H1 (cell line): ENCODE results near the gene PROSER3. TPM values are rescaled to one million over a fixed set of nuclear protein-coding genes. Genes with fewer than 3 reads are reported as not detected.

Experiments used
- CTCF ChIA-PET: fragments of 300-600 bp; sonication (Branson Sonifier 250); formaldehyde crosslinking; loops from one replicate; lab custom pipeline; 2021; ENCODE audit not compliant: partially characterized antibody; lab: Charles Lee
- POLR2A ChIA-PET: fragments of 300-600 bp; sonication (Branson Sonifier 250); formaldehyde crosslinking; loops from one replicate; lab custom pipeline; 2021; ENCODE audit warnings: inconsistent platforms; ENCODE audit not compliant: partially characterized antibody; lab: Charles Lee
- DNase-seq, 2 experiments: peaks; one replicate each; pipeline versions ENCODE4 v3.0.0 to v3.0.0-alpha.2; 2010 to 2022; ENCODE audit warnings: low spot score in 2 of 2, low read depth in 1 of 2, mixed read lengths in 1 of 2
- FAIRE-seq: peaks from 2 replicates; lab custom pipeline; 2011; peaks lifted over from hg19 to GRCh38; lab: Jason Lieb, UNC
- H2AFZ ChIP-seq: 2 replicates; pipeline ENCODE4 v1.8.1; 2012; ENCODE audit warnings: low read length, inconsistent platforms
- H2AK5ac ChIP-seq: 2 replicates; pipeline ENCODE4 v1.6.1; 2013; ENCODE audit warnings: low read depth, low read length
- H2BK120ac ChIP-seq: replicated peaks from 2 replicates; pipeline ENCODE3; 2013; ENCODE audit warnings: low read depth, low read length, inconsistent platforms
- H2BK12ac ChIP-seq: 2 replicates; pipeline ENCODE4 v1.6.1; 2013; ENCODE audit warnings: low read depth, low read length
- H2BK15ac ChIP-seq: 2 replicates; pipeline ENCODE4 v1.6.1; 2013; ENCODE audit warnings: low read length
- H2BK20ac ChIP-seq: 2 replicates; pipeline ENCODE4 v1.6.1; 2013; ENCODE audit warnings: low read length
- H2BK5ac ChIP-seq: 2 replicates; pipeline ENCODE4 v1.6.1; 2013; ENCODE audit warnings: low read depth, low read length
- H3K14ac ChIP-seq: 2 replicates; pipeline ENCODE4 v1.6.1; 2013; ENCODE audit warnings: inconsistent platforms; ENCODE audit not compliant: insufficient read length
- H3K18ac ChIP-seq: 2 replicates; pipeline ENCODE4 v1.6.1; 2013; ENCODE audit warnings: low read length; ENCODE audit errors: extremely low read depth
- H3K23ac ChIP-seq: 2 replicates; pipeline ENCODE4 v1.6.1; 2013; ENCODE audit warnings: inconsistent platforms; ENCODE audit not compliant: insufficient read length
- H3K23me2 ChIP-seq: 2 replicates; pipeline ENCODE4 v1.6.1; 2013; ENCODE audit warnings: low read depth, low read length
- H3K27ac ChIP-seq: 2 replicates; pipeline ENCODE4 v1.6.1; 2011; ENCODE audit warnings: low read depth, low read length, inconsistent platforms
- H3K27me3 ChIP-seq, 4 experiments: replicated peaks in 1 of 4; 1 replicate in 1 of 4; 2 replicates in 3 of 4; pipeline versions ENCODE4 v1.6.1 to v1.8.1; 2011 to 2013; ENCODE audit warnings: low read length in 3 of 4, mild to moderate bottlenecking in 3 of 4, inconsistent platforms in 2 of 4, mixed read lengths in 2 of 4, moderate library complexity in 1 of 4; ENCODE audit not compliant: control insufficient read depth in 3 of 4, insufficient read depth in 3 of 4; ENCODE audit errors: extremely low read depth in 1 of 4
- H3K36me3 ChIP-seq, 4 experiments: 2 replicates each; pipeline versions ENCODE4 v1.6.1 to v1.8.1; 2011 to 2013; ENCODE audit warnings: mild to moderate bottlenecking in 4 of 4, low read length in 3 of 4, moderate library complexity in 2 of 4, control low read depth in 1 of 4, inconsistent platforms in 1 of 4; ENCODE audit not compliant: insufficient read depth in 4 of 4, control insufficient read depth in 2 of 4
- H3K4ac ChIP-seq: replicated peaks from 2 replicates; pipeline ENCODE3; 2013; ENCODE audit warnings: low read length, low read depth, mixed read lengths, inconsistent platforms; ENCODE audit not compliant: insufficient read length
- H3K4me1 ChIP-seq, 4 experiments: replicated peaks in 1 of 4; 1 replicate in 1 of 4; 2 replicates in 3 of 4; pipeline versions ENCODE4 v1.6.1 to v1.8.1; 2011 to 2013; ENCODE audit warnings: low read length in 3 of 4, inconsistent platforms in 2 of 4, mixed read lengths in 1 of 4; ENCODE audit not compliant: insufficient read depth in 4 of 4, control insufficient read depth in 3 of 4
- H3K4me2 ChIP-seq, 2 experiments: 2 replicates each; pipeline versions ENCODE4 v1.6.1 to v1.8.1; 2011 to 2013; ENCODE audit warnings: low read depth in 2 of 2, low read length in 2 of 2, control low read depth in 1 of 2, inconsistent platforms in 1 of 2, mild to moderate bottlenecking in 1 of 2; ENCODE audit not compliant: insufficient read depth in 1 of 2
- H3K4me3 ChIP-seq, 4 experiments: fragments of 200-600, 300-600 bp in 1 of 4; sonication (generic), shearing (Covaris generic), sonication (Bioruptor Twin) in 1 of 4; 2 replicates each; pipeline versions ENCODE4 v1.5.1 to v1.8.1; 2011 to 2016; ENCODE audit warnings: low read length in 4 of 4, low read depth in 3 of 4, control low read depth in 2 of 4, inconsistent platforms in 2 of 4, mild to moderate bottlenecking in 2 of 4, mixed read lengths in 1 of 4, moderate library complexity in 1 of 4; ENCODE audit not compliant: insufficient read depth in 2 of 4; ENCODE audit errors: extremely low read depth in 1 of 4
- H3K56ac ChIP-seq: replicated peaks from 2 replicates; pipeline ENCODE3; 2013; ENCODE audit warnings: low read depth, mild to moderate bottlenecking, mixed read lengths, low read length, inconsistent platforms; ENCODE audit not compliant: insufficient read length
- H3K79me1 ChIP-seq: 2 replicates; pipeline ENCODE4 v1.6.1; 2013; ENCODE audit warnings: low read depth, low read length, control low read depth
- H3K79me2 ChIP-seq, 2 experiments: 2 replicates each; pipeline versions ENCODE4 v1.6.1 to v1.8.1; 2012 to 2013; ENCODE audit warnings: low read length in 2 of 2, mild to moderate bottlenecking in 2 of 2, inconsistent platforms in 1 of 2; ENCODE audit not compliant: insufficient read depth in 2 of 2, control insufficient read depth in 1 of 2
- H3K9ac ChIP-seq, 4 experiments: replicated peaks in 1 of 4; 1 replicate in 1 of 4; 2 replicates in 3 of 4; pipeline versions ENCODE4 v1.6.1 to v1.8.1; 2011 to 2013; ENCODE audit warnings: low read depth in 3 of 4, low read length in 3 of 4, control low read depth in 2 of 4, mild to moderate bottlenecking in 2 of 4, moderate library complexity in 2 of 4, inconsistent platforms in 1 of 4; ENCODE audit errors: extremely low read depth in 1 of 4
- H3K9me3 ChIP-seq, 2 experiments: 2 replicates each; pipeline versions ENCODE4 v1.6.1 to v1.8.1; 2012 to 2013; ENCODE audit warnings: mild to moderate bottlenecking in 2 of 2, moderate library complexity in 2 of 2, control low read depth in 1 of 2, inconsistent platforms in 1 of 2, low read depth in 1 of 2, low read length in 1 of 2, mixed read lengths in 1 of 2; ENCODE audit not compliant: insufficient read depth in 2 of 2
- H4K20me1 ChIP-seq, 2 experiments: replicated peaks in 1 of 2; 2 replicates each; pipeline versions ENCODE3 to v1.8.1; 2011 to 2013; ENCODE audit warnings: inconsistent platforms in 2 of 2, low read length in 2 of 2, mild to moderate bottlenecking in 1 of 2; ENCODE audit not compliant: insufficient read depth in 2 of 2, control insufficient read depth in 1 of 2
- H4K5ac ChIP-seq: 2 replicates; pipeline ENCODE4 v1.6.1; 2013; ENCODE audit warnings: low read length, low read depth, mixed read lengths, inconsistent platforms; ENCODE audit not compliant: insufficient read length
- H4K8ac ChIP-seq: 2 replicates; pipeline ENCODE4 v1.8.0; 2013; ENCODE audit warnings: mild to moderate bottlenecking, moderate library complexity, low read length, inconsistent platforms; ENCODE audit not compliant: insufficient read depth; ENCODE audit errors: extremely low read depth
- H4K91ac ChIP-seq: replicated peaks from 2 replicates; pipeline ENCODE3; 2013; ENCODE audit warnings: low read length, mixed read lengths, inconsistent platforms; ENCODE audit not compliant: insufficient read length
- ATF3 ChIP-seq: IDR thresholded peaks from 2 replicates; pipeline ENCODE4 v1.6.1; 2011; ENCODE audit warnings: low read depth, mild to moderate bottlenecking, low read length; ENCODE audit not compliant: insufficient read depth
- CBX5 ChIP-seq: fragments of 300-800, 300-1000 bp; sonication (generic); IDR thresholded peaks from 2 replicates; pipeline ENCODE4 v1.7.1; 2016; ENCODE audit warnings: antibody characterized with exemption, low read length, low read depth
- NRF1 ChIP-seq: IDR thresholded peaks from 2 replicates; pipeline ENCODE4 v1.6.1; 2011; ENCODE audit warnings: mild to moderate bottlenecking, low read depth, low read length, improper control_type of control experiment
- PHF8 ChIP-seq: fragments of 200-600 bp; sonication (generic); conservative IDR thresholded peaks from 2 replicates; pipeline ENCODE4 v1.7.1; 2012; ENCODE audit warnings: low read depth, mild to moderate bottlenecking, inconsistent platforms, low read length, moderate library complexity
- WGBS, 2 experiments: shearing (Covaris generic) in 1 of 2; methylation state at CpG; one replicate each; pipeline versions ENCODE4 v1.1.6 to v1.1.7; 2013 to 2015; ENCODE audit warnings: low lambda C conversion rate in 2 of 2, mixed read lengths in 2 of 2, inconsistent platforms in 1 of 2, low coverage in 1 of 2, missing lambda C conversion rate in 1 of 2; ENCODE audit not compliant: insufficient replicate concordance in 2 of 2, insufficient coverage in 1 of 2, insufficient read length in 1 of 2; ENCODE audit errors: extremely low coverage in 1 of 2, missing lambda C conversion rate in 1 of 2; 5-methylcytosine and 5-hydroxymethylcytosine counted together
- polyA plus RNA-seq, 7 experiments: library from polyadenylated mRNA; depleted of rRNA in 3 of 7; stranded (reverse) in 5 of 7; unstranded in 2 of 7; fragments of >200 nt in 5 of 7; fragments of 200-250 nt in 2 of 7; gene quantifications; 1 replicate in 5 of 7; 2 replicates in 1 of 7; 4 replicates in 1 of 7; pipeline versions ENCODE4 v1.2.1 to v1.2.3, GENCODE V29; 2011 to 2013; ENCODE audit warnings: missing spikeins in 2 of 7, mixed read lengths in 2 of 7
- total RNA-seq: library from RNA; stranded (reverse); fragmentation: NEBNext Ultra II Directional; extraction: Animal tissue kit (Norgen Biotek cat#: 25700); gene quantifications from 2 replicates; pipeline ENCODE4 v1.2.1, GENCODE V29; 2021

PROSER3 gene
- total and polyA plus RNA-seq, 2 of the 8 experiments (the other 6 are each of a cell fraction or from before 2014, with no cell fraction given) = 17.8 to 28.9 TPM

GRCh38 chr19:35751839-35752745 lies 5.9 kb upstream of the PROSER3 start:
- TF ChIP-seq CBX5 (no peak), NRF1 (no peak), PHF8 (no peak), ATF3 (no peak)
- 90% methylated on average over 11 of the region's 14 CpGs; no CpG with 5 or more reads in 1 of the 2 experiments for WGBS, 2 experiments

More at GRCh38 chr19:35751839-35752745, 5.9 kb upstream of the PROSER3 start:
- H3K23me2 ChIP-seq = peaks cover 16% of the 10 kb centered on the region
- no peak overlapping the region for H3K4me3 ChIP-seq
- H3K23ac ChIP-seq = no peak overlapping the region
- H3K4me1 ChIP-seq = peaks cover 0 to 15% (median 7%) of the 10 kb centered on the region in 4 experiments; a peak in 5 of 7 replicates
- no peak overlapping the region for H2BK12ac ChIP-seq
- FAIRE-seq (no peak), DNase-seq (no peak)
- no peak overlapping the region for H2BK20ac ChIP-seq
- H3K18ac ChIP-seq = no peak overlapping the region
- no peak overlapping the region for H4K8ac ChIP-seq
- H3K4ac ChIP-seq = no peak overlapping the region
- H2AFZ ChIP-seq = no peak overlapping the region
- peaks cover 0 to 17% (median 11%) of the 10 kb centered on the region in 4 experiments; a peak in 5 of 7 replicates for H3K27me3 ChIP-seq
- H3K9me3 ChIP-seq = no peaks in the 10 kb centered on the region
- no peak overlapping the region for H2BK15ac ChIP-seq
- H3K4me2 ChIP-seq = no peak overlapping the region
- H3K27ac ChIP-seq = no peak overlapping the region
- no peak overlapping the region for H3K14ac ChIP-seq
- H3K56ac ChIP-seq = no peak overlapping the region
- no peak overlapping the region for H3K9ac ChIP-seq
- no peaks in the 10 kb centered on the region for H3K36me3 ChIP-seq
- no peak overlapping the region for H2AK5ac ChIP-seq
- no peak overlapping the region for H2BK120ac ChIP-seq
- ChIA-PET POLR2A (interaction anchor here (1.0 to 1.5 kb wide), 4 partner anchors 8 to 49 kb away, joined by 3 to 6 read pairs (median 4); no protein-coding TSS in a partner anchor), CTCF (interaction anchor here (1.0 kb wide), 3 partner anchors 10 to 58 kb away, joined by 4 read pairs; partner anchors contain the start of gene IGFLR1)
- H3K79me2 ChIP-seq = no peaks in the 10 kb centered on the region
- H4K5ac ChIP-seq = no peak overlapping the region
- H4K20me1 ChIP-seq = no peaks in the 10 kb centered on the region
- no peaks in the 10 kb centered on the region for H3K79me1 ChIP-seq
- H2BK5ac ChIP-seq = no peak overlapping the region
- no peak overlapping the region for H4K91ac ChIP-seq
